Endodermal cell (in vitro differentiated cells): ENCODE results near the gene ST6GAL1. TPM values are rescaled to one million over a fixed set of nuclear protein-coding genes. Genes with fewer than 3 reads are reported as not detected.

ENCODE experiments used
- DNase-seq: peaks from one replicate; pipeline ENCODE4 v3.0.0-alpha.2; 2017
- H3K27ac ChIP-seq: 2 replicates; pipeline ENCODE4 v1.5.1; 2013; ENCODE audit warnings: mild to moderate bottlenecking, low read depth, low read length, moderate library complexity
- H3K27me3 ChIP-seq: 2 replicates; pipeline ENCODE4 v1.6.1; 2013; ENCODE audit warnings: mild to moderate bottlenecking, low read length, moderate library complexity; ENCODE audit not compliant: insufficient read depth, control insufficient read depth, poor library complexity, severe bottlenecking
- H3K36me3 ChIP-seq: 2 replicates; pipeline ENCODE4 v1.7.0; 2013; ENCODE audit warnings: mild to moderate bottlenecking, low read length, moderate library complexity; ENCODE audit not compliant: control insufficient read depth, insufficient read depth
- H3K4me1 ChIP-seq: one replicate; pipeline ENCODE4 v1.7.0; 2013; ENCODE audit warnings: low read length; ENCODE audit not compliant: control insufficient read depth, insufficient read depth
- H3K4me3 ChIP-seq: 2 replicates; pipeline ENCODE4 v1.5.1; 2013; ENCODE audit warnings: mild to moderate bottlenecking, low read length, moderate library complexity
- H3K9ac ChIP-seq: 2 replicates; pipeline ENCODE4 v1.6.1; 2013; ENCODE audit warnings: mild to moderate bottlenecking, low read length, moderate library complexity; ENCODE audit not compliant: poor library complexity, severe bottlenecking; ENCODE audit errors: extremely low read depth
- H3K9me3 ChIP-seq: 2 replicates; pipeline ENCODE4 v1.6.1; 2013; ENCODE audit warnings: mild to moderate bottlenecking, low read length, moderate library complexity; ENCODE audit not compliant: control insufficient read depth
- H3K27ac Mint-ChIP-seq: 2 replicates; pipeline ENCODE4 v1.8.0; 2020; ENCODE audit warnings: mixed read lengths
- H3K27me3 Mint-ChIP-seq: 2 replicates; pipeline ENCODE4 v1.8.0; 2021; ENCODE audit warnings: mild to moderate bottlenecking, mixed read lengths; ENCODE audit not compliant: insufficient read depth
- H3K36me3 Mint-ChIP-seq: 2 replicates; pipeline ENCODE4 v1.8.0; 2020; ENCODE audit warnings: low read depth, mixed read lengths
- H3K4me1 Mint-ChIP-seq: 2 replicates; pipeline ENCODE4 v1.8.0; 2020; ENCODE audit warnings: mixed read lengths
- H3K4me3 Mint-ChIP-seq: 2 replicates; pipeline ENCODE4 v1.8.0; 2020; ENCODE audit warnings: mild to moderate bottlenecking, moderate library complexity, mixed read lengths
- H3K9me3 Mint-ChIP-seq: 2 replicates; pipeline ENCODE4 v1.8.0; 2020; ENCODE audit warnings: mild to moderate bottlenecking, mixed read lengths
- WGBS, 2 experiments: methylation state at CpG; one replicate each; pipeline versions ENCODE4 v1.1.5 to v1.1.7; 2013; ENCODE audit warnings: missing lambda C conversion rate in 2 of 2, mixed read lengths in 1 of 2; ENCODE audit not compliant: insufficient coverage in 1 of 2, insufficient read length in 1 of 2; 5-methylcytosine and 5-hydroxymethylcytosine counted together
- total RNA-seq, 2 donors: library from RNA; stranded (reverse); fragmentation: NEBNext Ultra II Directional in 1 of 2; extraction: Animal tissue kit (Norgen Biotek cat#: 25700) in 1 of 2; gene quantifications; 2 replicates in 1 of 2; 3 replicates in 1 of 2; pipeline ENCODE4 v1.2.1, GENCODE V29; 2021
- TF ChIP-seq, protein P1 (sequence below): fragments of 200-600 bp; sonication (generic); conservative IDR thresholded peaks from 2 replicates; pipeline ENCODE4 v1.5.0; 2021; ENCODE audit warnings: antibody characterized with exemption, mild to moderate bottlenecking

Gene ST6GAL1
- total RNA-seq, 2 donors from 2014 or later = 79.3 to 82.4 TPM

DNA sequence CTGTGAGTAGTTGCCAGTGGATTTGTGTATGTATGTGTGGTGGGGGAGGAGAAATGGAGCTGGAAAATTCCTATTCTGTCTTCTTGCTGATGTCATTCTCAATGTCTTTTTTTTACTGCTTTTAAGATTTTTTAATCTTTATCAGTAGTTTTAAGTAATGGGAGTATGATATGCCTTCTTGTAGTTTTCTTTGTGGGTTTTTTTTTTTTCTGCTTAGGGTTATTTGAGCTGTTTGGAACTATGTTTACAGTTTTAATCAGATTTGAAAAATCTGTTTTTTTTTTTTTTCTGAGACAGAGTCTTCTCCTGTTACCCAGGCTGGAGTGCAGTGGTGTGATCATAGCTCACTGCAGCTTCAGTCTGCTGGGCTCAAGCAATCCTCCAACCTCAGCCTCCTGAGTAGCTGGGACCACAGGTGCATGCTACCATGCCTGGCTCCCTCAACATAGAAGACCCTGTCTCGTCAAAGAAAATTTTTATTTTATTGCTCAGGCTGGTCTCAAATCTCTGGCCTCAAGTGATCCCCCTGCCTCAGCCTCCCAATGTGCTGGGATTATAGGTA is 171.8 kb downstream of the ST6GAL1 start:
- Mint-ChIP-seq H3K27me3 (peaks cover under 1% of the 10 kb centered on the region), H3K9me3 (peaks cover 10% of the 10 kb centered on the region)

DNA sequence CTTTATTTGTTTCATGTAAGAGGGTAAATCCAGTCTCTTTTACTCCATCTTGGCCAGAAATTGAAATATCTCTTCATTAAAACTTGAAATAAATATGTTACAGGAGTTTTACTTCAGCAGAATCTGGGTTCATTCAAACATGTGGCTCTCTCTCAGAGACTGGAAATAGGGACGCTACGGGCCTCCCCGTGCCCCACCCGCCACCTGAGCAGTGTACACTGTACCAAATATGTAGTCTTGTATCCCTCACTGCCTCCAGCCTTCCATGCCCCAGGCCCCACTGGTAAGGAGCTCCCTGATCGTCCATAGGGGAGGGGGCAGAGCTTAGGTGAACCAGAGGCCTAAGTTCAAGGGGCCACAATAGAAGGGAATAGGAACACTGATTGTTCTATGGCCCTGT is 172.9 kb downstream of the ST6GAL1 start:
- no peaks in the 10 kb centered on the region for H3K4me1 Mint-ChIP-seq
- H3K4me3 Mint-ChIP-seq = no peak overlapping the region
- H3K27me3 ChIP-seq = no peaks in the 10 kb centered on the region
- H3K27ac Mint-ChIP-seq = no peak overlapping the region
- H3K36me3 Mint-ChIP-seq = no peaks in the 10 kb centered on the region
- H3K36me3 ChIP-seq = no peaks in the 10 kb centered on the region
- no peaks in the 10 kb centered on the region for H3K9me3 ChIP-seq
- H3K4me3 ChIP-seq = no peak overlapping the region
- no peaks in the 10 kb centered on the region for H3K27me3 Mint-ChIP-seq
- H3K9me3 Mint-ChIP-seq = peaks cover 5% of the 10 kb centered on the region
- DNase-seq = no peak
- TF ChIP-seq, protein P1, sequence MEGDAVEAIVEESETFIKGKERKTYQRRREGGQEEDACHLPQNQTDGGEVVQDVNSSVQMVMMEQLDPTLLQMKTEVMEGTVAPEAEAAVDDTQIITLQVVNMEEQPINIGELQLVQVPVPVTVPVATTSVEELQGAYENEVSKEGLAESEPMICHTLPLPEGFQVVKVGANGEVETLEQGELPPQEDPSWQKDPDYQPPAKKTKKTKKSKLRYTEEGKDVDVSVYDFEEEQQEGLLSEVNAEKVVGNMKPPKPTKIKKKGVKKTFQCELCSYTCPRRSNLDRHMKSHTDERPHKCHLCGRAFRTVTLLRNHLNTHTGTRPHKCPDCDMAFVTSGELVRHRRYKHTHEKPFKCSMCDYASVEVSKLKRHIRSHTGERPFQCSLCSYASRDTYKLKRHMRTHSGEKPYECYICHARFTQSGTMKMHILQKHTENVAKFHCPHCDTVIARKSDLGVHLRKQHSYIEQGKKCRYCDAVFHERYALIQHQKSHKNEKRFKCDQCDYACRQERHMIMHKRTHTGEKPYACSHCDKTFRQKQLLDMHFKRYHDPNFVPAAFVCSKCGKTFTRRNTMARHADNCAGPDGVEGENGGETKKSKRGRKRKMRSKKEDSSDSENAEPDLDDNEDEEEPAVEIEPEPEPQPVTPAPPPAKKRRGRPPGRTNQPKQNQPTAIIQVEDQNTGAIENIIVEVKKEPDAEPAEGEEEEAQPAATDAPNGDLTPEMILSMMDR = no peak
- no peak overlapping the region for H3K27ac ChIP-seq
- no peaks in the 10 kb centered on the region for H3K4me1 ChIP-seq
- 90 to 93% methylated on average over 4 to 5 of the region's 5 CpGs for WGBS, 2 experiments
- H3K9ac ChIP-seq = no peak overlapping the region

More for the DNA sequence above, 171.8 kb downstream of the ST6GAL1 start:
- TF ChIP-seq, protein P1 = no peak
- WGBS, 2 experiments = 80 to 86% methylated on average over 1 of the region's 1 CpG
- H3K36me3 Mint-ChIP-seq = no peaks in the 10 kb centered on the region
- no peaks in the 10 kb centered on the region for H3K4me1 Mint-ChIP-seq
- H3K4me1 ChIP-seq = no peaks in the 10 kb centered on the region
- H3K9ac ChIP-seq = no peak overlapping the region
- no peak for DNase-seq
- H3K27ac ChIP-seq = no peak overlapping the region
- H3K27me3 ChIP-seq = no peaks in the 10 kb centered on the region
- no peaks in the 10 kb centered on the region for H3K9me3 ChIP-seq
- no peak overlapping the region for H3K4me3 ChIP-seq
- H3K27ac Mint-ChIP-seq = no peak overlapping the region
- no peak overlapping the region for H3K4me3 Mint-ChIP-seq
- no peaks in the 10 kb centered on the region for H3K36me3 ChIP-seq

DNA sequence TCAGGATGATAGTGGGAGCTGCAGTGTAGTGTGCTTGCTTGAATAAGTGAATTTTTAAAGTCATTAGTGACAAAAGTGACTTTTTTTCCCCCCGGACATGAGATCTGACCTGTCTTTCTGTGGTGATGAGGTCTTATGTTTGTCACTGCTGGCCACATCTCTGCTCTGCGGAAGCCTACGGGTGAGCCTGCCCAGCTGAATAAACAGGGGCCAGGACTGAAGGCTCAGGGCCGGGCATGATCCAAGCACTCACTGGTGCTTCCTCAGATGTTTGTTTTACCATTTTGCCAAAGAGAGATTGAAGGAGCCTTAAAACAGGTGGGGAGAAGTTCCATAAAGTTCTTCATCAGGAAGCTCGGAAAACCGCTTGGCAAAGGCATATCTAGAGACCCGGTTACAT is 174.0 kb downstream of the ST6GAL1 start:
- Histone ChIP-seq H3K9ac (no peak overlapping the region), H3K27ac (no peak overlapping the region), H3K27me3 (no peaks in the 10 kb centered on the region), H3K9me3 (no peaks in the 10 kb centered on the region), H3K36me3 (no peaks in the 10 kb centered on the region), H3K4me1 (no peaks in the 10 kb centered on the region), H3K4me3 (no peak overlapping the region)
- Mint-ChIP-seq H3K27me3 (no peaks in the 10 kb centered on the region), H3K27ac (no peak overlapping the region), H3K36me3 (no peaks in the 10 kb centered on the region), H3K9me3 (peaks cover 4% of the 10 kb centered on the region), H3K4me3 (no peak overlapping the region), H3K4me1 (no peaks in the 10 kb centered on the region)
- WGBS, 2 experiments = 89% methylated on average over 3 to 7 of the region's 7 CpGs
- TF ChIP-seq, protein P1 = no peak
- no peak for DNase-seq
